GM12878 (cell line): ENCODE data around the gene NR1D2.

Experiments used
- ATF2 ChIP-seq: IDR thresholded peaks from 2 replicates; pipeline ENCODE4 v1.6.1; 2012; ENCODE audit warnings: low read length, inconsistent platforms
- BCLAF1 ChIP-seq: fragments of 450-650 bp; IDR thresholded peaks from 2 replicates; pipeline ENCODE4 v1.6.1; 2017; ENCODE audit warnings: antibody characterized with exemption, mild to moderate bottlenecking, moderate library complexity
- CBX3 ChIP-seq: fragments of 200-600 bp; sonication (generic); IDR thresholded peaks from 2 replicates; pipeline ENCODE4 v1.6.1; 2016; ENCODE audit warnings: low read depth, borderline replicate concordance
- CBX5 ChIP-seq: sonication (generic); IDR thresholded peaks from 2 replicates; pipeline ENCODE4 v1.6.1; 2016; ENCODE audit warnings: low read depth, moderate library complexity, mild to moderate bottlenecking, inconsistent platforms
- EED ChIP-seq: sonication (generic); IDR thresholded peaks from 2 replicates; pipeline ENCODE4 v1.6.1; 2016; ENCODE audit warnings: antibody characterized with exemption, low read depth
- EP300 ChIP-seq, 2 experiments: fragments of 150-350 bp in 1 of 2; IDR thresholded peaks; 2 replicates each; pipeline ENCODE4 v1.6.1; 2011 to 2012; ENCODE audit warnings: low read depth in 2 of 2, low read length in 2 of 2, borderline replicate concordance in 1 of 2, improper control_type of control experiment in 1 of 2, inconsistent platforms in 1 of 2; ENCODE audit not compliant: control insufficient read depth in 1 of 2
- MTA2 ChIP-seq: fragments of 450-650 bp; IDR thresholded peaks from 2 replicates; pipeline ENCODE4 v1.6.1; 2016; ENCODE audit warnings: low read depth, mild to moderate bottlenecking, moderate library complexity
- RAD21 ChIP-seq: IDR thresholded peaks from 2 replicates; pipeline ENCODE4 v1.6.1; 2011; ENCODE audit warnings: mild to moderate bottlenecking, low read depth, low read length, moderate library complexity; ENCODE audit not compliant: insufficient read depth
- SMC3 ChIP-seq: IDR thresholded peaks from 2 replicates; pipeline ENCODE4 v1.6.1; 2011; ENCODE audit warnings: low read length, improper control_type of control experiment, borderline replicate concordance
- TF ChIP-seq, protein P1 (sequence below): IDR thresholded peaks from 2 replicates; pipeline ENCODE4 v1.6.1; 2012; ENCODE audit warnings: low read depth, low read length, improper control_type of control experiment
- TF ChIP-seq, protein P2 (sequence below): fragments of 450-650 bp; formaldehyde crosslinking; IDR thresholded peaks from 2 replicates; pipeline ENCODE4 v1.5.0; 2022; ENCODE audit warnings: mild to moderate bottlenecking, missing genetic modification characterization

- TF ChIP-seq, protein P1, sequence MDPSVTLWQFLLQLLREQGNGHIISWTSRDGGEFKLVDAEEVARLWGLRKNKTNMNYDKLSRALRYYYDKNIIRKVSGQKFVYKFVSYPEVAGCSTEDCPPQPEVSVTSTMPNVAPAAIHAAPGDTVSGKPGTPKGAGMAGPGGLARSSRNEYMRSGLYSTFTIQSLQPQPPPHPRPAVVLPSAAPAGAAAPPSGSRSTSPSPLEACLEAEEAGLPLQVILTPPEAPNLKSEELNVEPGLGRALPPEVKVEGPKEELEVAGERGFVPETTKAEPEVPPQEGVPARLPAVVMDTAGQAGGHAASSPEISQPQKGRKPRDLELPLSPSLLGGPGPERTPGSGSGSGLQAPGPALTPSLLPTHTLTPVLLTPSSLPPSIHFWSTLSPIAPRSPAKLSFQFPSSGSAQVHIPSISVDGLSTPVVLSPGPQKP, result no peak
- TF ChIP-seq SMC3, result no peak
- no peak for TF ChIP-seq MTA2
- TF ChIP-seq EED, result no peak
- TF ChIP-seq ATF2, result no peak
- no peak for TF ChIP-seq CBX3
- TF ChIP-seq BCLAF1, result no peak
- TF ChIP-seq RAD21, result no peak
- TF ChIP-seq, protein P2, sequence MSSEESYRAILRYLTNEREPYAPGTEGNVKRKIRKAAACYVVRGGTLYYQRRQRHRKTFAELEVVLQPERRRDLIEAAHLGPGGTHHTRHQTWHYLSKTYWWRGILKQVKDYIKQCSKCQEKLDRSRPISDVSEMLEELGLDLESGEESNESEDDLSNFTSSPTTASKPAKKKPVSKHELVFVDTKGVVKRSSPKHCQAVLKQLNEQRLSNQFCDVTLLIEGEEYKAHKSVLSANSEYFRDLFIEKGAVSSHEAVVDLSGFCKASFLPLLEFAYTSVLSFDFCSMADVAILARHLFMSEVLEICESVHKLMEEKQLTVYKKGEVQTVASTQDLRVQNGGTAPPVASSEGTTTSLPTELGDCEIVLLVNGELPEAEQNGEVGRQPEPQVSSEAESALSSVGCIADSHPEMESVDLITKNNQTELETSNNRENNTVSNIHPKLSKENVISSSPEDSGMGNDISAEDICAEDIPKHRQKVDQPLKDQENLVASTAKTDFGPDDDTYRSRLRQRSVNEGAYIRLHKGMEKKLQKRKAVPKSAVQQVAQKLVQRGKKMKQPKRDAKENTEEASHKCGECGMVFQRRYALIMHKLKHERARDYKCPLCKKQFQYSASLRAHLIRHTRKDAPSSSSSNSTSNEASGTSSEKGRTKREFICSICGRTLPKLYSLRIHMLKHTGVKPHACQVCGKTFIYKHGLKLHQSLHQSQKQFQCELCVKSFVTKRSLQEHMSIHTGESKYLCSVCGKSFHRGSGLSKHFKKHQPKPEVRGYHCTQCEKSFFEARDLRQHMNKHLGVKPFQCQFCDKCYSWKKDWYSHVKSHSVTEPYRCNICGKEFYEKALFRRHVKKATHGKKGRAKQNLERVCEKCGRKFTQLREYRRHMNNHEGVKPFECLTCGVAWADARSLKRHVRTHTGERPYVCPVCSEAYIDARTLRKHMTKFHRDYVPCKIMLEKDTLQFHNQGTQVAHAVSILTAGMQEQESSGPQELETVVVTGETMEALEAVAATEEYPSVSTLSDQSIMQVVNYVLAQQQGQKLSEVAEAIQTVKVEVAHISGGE (CRISPR knock-in tag), result no peak
- no peak for TF ChIP-seq EP300 (IDR thresholded peaks at IDR 0.05; ENCODE audit: borderline replicate concordance in 1 of 2, control insufficient read depth in 1 of 2, low read depth in 2 of 2, low read length in 2 of 2)
- TF ChIP-seq CBX5, result no peak
These were observed 78.1 kb downstream of the NR1D2 start for GRCh38 chr3:24023197-24023596.
